AG09319 (cell line): ENCODE measurements around the gene RIC3.

Experiments used
- DNase-seq: peaks from one replicate; pipeline ENCODE4 v3.0.0-alpha.2; 2010; ENCODE audit warnings: low read depth; ENCODE audit errors: extremely low read depth
- TF ChIP-seq, protein P1 (sequence below): IDR thresholded peaks from 2 replicates; pipeline ENCODE4 v1.5.1; 2011; ENCODE audit warnings: low read depth, mild to moderate bottlenecking, inconsistent platforms, low read length, moderate library complexity

The RIC3 gene

DNA sequence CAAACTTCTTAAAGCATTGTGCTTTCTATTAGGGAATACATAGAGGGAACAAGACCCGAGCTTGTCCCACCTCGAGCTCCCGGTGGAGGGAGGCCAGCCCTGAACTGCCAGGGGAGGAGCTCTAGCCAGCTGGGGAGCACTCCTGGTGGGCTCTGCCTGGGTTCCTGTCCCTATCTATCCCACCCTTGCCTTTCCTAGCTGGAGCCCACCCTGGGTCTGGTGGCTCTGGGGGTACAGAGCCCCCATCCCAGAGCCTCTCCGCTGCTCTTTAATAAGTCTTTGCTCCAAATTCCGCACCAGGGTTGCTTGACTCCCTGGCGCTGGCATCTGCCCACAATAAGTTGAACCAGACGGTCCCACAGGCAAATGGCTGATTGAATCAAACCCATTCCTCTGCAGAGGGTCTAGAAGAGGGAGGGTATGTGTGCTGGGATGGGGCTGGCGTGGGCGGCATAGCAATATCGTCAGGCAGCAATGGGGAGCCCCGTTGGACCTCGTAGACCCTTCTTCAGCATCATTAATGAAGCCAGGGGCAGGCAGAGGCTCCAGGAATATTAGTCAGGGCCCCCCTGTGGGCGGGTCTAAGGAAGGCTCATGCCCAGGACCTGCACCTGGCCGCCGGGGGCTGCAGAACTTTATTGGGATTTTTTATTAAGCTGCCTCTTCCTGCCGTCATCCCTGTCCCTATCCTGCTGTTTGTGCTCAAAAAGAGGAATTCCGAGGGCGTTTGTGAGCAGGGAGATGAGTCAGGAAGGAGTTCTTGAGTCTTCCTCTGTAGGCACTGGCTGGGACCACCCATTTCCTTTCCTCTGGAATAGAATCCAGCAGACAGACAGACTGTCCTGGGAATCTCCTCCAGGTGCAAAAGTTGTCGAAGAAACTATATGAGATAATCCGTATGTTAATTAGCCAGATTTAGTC is 38.5 kb upstream of the RIC3 start:
- TF ChIP-seq, protein P1, sequence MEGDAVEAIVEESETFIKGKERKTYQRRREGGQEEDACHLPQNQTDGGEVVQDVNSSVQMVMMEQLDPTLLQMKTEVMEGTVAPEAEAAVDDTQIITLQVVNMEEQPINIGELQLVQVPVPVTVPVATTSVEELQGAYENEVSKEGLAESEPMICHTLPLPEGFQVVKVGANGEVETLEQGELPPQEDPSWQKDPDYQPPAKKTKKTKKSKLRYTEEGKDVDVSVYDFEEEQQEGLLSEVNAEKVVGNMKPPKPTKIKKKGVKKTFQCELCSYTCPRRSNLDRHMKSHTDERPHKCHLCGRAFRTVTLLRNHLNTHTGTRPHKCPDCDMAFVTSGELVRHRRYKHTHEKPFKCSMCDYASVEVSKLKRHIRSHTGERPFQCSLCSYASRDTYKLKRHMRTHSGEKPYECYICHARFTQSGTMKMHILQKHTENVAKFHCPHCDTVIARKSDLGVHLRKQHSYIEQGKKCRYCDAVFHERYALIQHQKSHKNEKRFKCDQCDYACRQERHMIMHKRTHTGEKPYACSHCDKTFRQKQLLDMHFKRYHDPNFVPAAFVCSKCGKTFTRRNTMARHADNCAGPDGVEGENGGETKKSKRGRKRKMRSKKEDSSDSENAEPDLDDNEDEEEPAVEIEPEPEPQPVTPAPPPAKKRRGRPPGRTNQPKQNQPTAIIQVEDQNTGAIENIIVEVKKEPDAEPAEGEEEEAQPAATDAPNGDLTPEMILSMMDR, result no peak

DNA sequence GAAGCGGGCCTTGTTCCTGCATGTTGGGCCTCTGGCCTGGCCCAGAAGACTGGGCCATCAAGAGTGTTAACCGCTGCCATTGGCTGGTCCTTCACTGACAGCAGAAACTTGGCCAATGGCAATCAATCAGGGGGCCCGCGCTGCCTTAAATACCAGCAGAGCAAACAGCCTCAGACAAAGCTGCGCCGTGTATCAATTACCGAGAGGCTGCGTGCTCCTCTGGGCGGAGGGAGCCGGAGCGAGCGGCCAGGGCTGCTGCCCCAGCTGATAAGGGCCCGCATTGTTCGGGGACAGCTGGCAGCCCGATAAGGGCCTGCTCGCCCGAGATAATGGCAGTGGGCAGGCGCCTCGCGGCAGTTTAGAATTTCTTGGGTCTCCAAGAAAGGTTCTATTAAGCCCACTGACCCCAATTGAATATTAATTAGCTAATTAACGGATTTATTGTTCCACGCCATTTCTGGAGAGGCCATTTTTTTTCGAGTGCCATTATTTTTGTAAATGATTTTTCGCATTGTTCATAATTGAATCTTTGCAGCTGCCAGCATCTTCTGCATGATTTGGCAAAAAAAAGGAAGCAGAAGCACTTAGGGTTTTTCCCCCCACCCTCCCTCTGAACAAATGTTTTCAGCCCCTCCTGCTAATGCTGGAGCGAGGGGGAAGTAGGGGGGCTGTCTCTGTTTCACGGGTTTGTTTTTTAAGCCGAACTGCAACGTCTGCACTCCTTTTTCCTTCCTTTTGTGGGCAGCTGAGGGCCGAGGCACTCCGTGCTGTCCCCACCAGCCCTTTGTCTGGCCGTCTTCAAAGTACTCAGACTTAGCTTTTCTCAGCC is 37.6 kb upstream of the RIC3 start:
- no peak for DNase-seq
- TF ChIP-seq, protein P1, result no peak

More for the DNA sequence above, 38.5 kb upstream of the RIC3 start:
- DNase-seq, result no peak

DNA sequence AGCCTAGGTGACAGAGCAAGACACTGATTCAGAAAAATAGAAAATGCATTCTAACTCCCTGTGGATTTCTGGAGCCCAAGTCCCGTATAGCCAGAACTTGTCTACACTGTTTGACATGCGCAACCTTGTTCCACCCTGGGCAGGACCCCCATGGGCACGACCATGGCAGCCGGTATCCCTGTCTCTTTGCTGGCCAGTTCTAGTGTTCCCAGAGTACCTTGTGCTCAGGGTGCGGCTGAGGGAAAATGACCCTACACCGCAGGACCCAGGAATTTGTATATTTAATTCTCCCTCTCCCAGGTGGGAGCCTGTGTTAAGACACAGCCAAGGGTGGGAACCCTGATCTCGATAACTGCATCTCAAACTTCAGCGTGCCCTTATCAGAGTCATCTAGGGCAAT is 36.7 kb upstream of the RIC3 start:
- TF ChIP-seq, protein P1, result no peak
- no peak for DNase-seq

DNA sequence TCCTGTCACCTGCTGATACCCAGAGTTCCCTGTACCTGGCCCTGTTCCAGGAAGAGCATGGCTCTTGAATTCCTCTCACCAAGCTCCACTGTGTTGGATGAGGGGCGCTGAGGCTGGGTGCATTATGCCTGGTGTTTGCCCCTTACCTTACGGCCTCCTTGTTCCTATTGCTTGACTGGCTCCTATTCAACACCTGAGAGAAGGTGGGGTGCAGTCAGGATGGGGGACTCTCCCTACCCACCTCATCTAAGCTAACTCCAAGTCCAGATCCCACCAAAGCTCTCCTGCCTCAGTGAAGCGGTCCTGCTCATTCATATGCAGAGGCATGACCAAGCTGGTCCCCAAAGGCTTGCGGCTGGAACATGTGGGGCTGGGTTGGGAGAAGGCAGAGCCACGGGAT is 35.8 kb upstream of the RIC3 start:
- TF ChIP-seq, protein P1, result no peak
- DNase-seq, result no peak

DNA sequence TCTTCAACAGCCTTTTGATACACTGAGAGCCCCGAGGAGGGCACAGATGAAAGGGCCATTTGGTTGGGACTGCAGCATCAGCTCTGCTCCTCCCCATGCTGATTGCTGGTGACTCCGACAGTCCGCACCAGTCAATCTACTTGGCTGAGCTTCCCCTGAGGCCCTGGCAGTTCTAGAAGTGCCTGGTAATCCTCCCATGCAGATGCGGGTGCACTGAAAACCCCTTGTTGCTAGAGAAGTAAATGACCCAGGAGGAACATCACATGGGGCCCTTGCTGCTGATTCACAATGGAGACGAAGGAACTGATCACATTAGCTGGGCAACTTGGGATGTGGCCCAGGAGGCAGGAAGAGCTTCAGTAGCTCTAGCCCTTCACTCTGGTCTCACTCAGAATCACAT is 35.2 kb upstream of the RIC3 start:
- DNase-seq, result no peak
- TF ChIP-seq, protein P1, result no peak

DNA sequence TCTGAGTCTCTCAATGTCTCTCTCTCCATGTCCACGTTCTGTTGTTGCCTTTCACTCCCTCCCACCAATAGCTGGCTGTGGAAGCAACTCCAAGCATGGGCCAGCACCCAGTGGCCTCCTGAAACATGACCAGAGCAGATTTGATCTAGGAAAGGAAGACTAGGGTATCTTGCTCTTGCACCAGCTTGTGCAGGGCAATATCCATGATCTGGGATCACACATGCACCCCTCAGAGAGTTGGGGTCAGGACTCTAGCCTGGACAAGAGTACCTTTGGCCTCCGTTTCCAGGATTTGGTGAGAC is 34.5 kb upstream of the RIC3 start:
- TF ChIP-seq, protein P1, result no peak
- no peak for DNase-seq
